HEK293 (cell line): Measurements from ENCODE around the gene KARS1.

Source experiments
- CTCF ChIA-PET: fragments of 350-600 bp; formaldehyde crosslinking; extraction: SDS; loops from one replicate; lab custom pipeline; 2021; ENCODE audit warnings: antibody characterized with exemption; lab: Yijun Ruan, JAX
- POLR2A ChIA-PET: fragments of 300-600 bp; formaldehyde crosslinking; extraction: SDS; loops from one replicate; lab custom pipeline; 2020; ENCODE audit warnings: antibody characterized with exemption, inconsistent platforms; lab: Yijun Ruan, JAX
- H3K27ac ChIP-seq: fragments of 200-500 bp; sonication (Bioruptor generic); 2 replicates; pipeline ENCODE4 v1.5.1; 2014; ENCODE audit warnings: low read depth, low read length, control low read depth, inconsistent platforms; ENCODE audit errors: extremely low read depth
- H3K36me3 ChIP-seq, 2 experiments: fragments of 200-500 bp in 1 of 2; sonication (Bioruptor generic) in 1 of 2; 1 replicate in 1 of 2; 2 replicates in 1 of 2; pipeline ENCODE4 v1.5.1; 2014 to 2017; ENCODE audit warnings: inconsistent platforms in 2 of 2, low read length in 2 of 2; ENCODE audit not compliant: control insufficient read depth in 2 of 2, insufficient read depth in 1 of 2
- H3K4me1 ChIP-seq: fragments of 200-500 bp; sonication (Bioruptor generic); 2 replicates; pipeline ENCODE4 v1.5.1; 2014; ENCODE audit warnings: mild to moderate bottlenecking, low read length, inconsistent platforms; ENCODE audit not compliant: control insufficient read depth, insufficient read depth
- H3K4me3 ChIP-seq: 2 replicates; pipeline ENCODE4 v1.5.1; 2011; ENCODE audit warnings: low read depth, mild to moderate bottlenecking, control low read depth, low read length, moderate library complexity
- H3K9me3 ChIP-seq: fragments of 200-500 bp; sonication (Bioruptor generic); 2 replicates; pipeline ENCODE4 v1.5.1; 2014; ENCODE audit warnings: low read depth, low read length, inconsistent platforms; ENCODE audit not compliant: control insufficient read depth, insufficient read depth
- KLF10 ChIP-seq: fragments of 450-650 bp; IDR thresholded peaks from 2 replicates; pipeline ENCODE4 v1.5.1; 2018; ENCODE audit warnings: missing biosample characterization, mild to moderate bottlenecking, missing genetic modification characterization
- MZF1 ChIP-seq: fragments of 450-650 bp; formaldehyde crosslinking; IDR thresholded peaks from 2 replicates; pipeline ENCODE4 v1.5.1; 2017; ENCODE audit warnings: missing biosample characterization, missing genetic modification characterization, borderline replicate concordance
- WT1 ChIP-seq: fragments of 450-650 bp; formaldehyde crosslinking; IDR thresholded peaks from 2 replicates; pipeline ENCODE4 v1.5.1; 2016; ENCODE audit warnings: missing biosample characterization, missing genetic modification characterization
- ZBTB10 ChIP-seq: fragments of 450-650 bp; formaldehyde crosslinking; IDR thresholded peaks from 2 replicates; pipeline ENCODE4 v1.5.1; 2016; ENCODE audit warnings: missing biosample characterization, missing genetic modification characterization
- ZNF155 ChIP-seq: fragments of 450-650 bp; formaldehyde crosslinking; IDR thresholded peaks from 2 replicates; pipeline ENCODE4 v1.5.1; 2016; ENCODE audit warnings: missing biosample characterization, missing genetic modification characterization
- ZNF596 ChIP-seq: fragments of 450-650 bp; IDR thresholded peaks from 2 replicates; pipeline ENCODE4 v1.5.0; 2018; ENCODE audit warnings: missing biosample characterization, mild to moderate bottlenecking, missing genetic modification characterization, moderate library complexity
- ZNF621 ChIP-seq: fragments of 450-650 bp; formaldehyde crosslinking; IDR thresholded peaks from 2 replicates; pipeline ENCODE4 v1.5.1; 2017; ENCODE audit warnings: missing biosample characterization, missing genetic modification characterization
- ZNF670 ChIP-seq: fragments of 450-650 bp; formaldehyde crosslinking; IDR thresholded peaks from 2 replicates; pipeline ENCODE4 v1.5.1; 2016; ENCODE audit warnings: missing biosample characterization, missing genetic modification characterization, low read depth
- ZNF677 ChIP-seq: fragments of 450-650 bp; IDR thresholded peaks from 2 replicates; pipeline ENCODE4 v1.5.0; 2018; ENCODE audit warnings: missing biosample characterization, mild to moderate bottlenecking, missing genetic modification characterization, moderate library complexity
- ZNF704 ChIP-seq: fragments of 450-650 bp; formaldehyde crosslinking; IDR thresholded peaks from 2 replicates; pipeline ENCODE4 v1.5.1; 2016; ENCODE audit warnings: missing biosample characterization, missing genetic modification characterization
- ZNF843 ChIP-seq: fragments of 450-650 bp; formaldehyde crosslinking; IDR thresholded peaks from 2 replicates; pipeline ENCODE4 v1.5.1; 2016; ENCODE audit warnings: missing biosample characterization, missing genetic modification characterization
- ZSCAN18 ChIP-seq: fragments of 450-650 bp; formaldehyde crosslinking; IDR thresholded peaks from 2 replicates; pipeline ENCODE4 v1.5.1; 2016; ENCODE audit warnings: missing biosample characterization, missing genetic modification characterization
- ZSCAN30 ChIP-seq: fragments of 450-650 bp; IDR thresholded peaks from 2 replicates; pipeline ENCODE4 v1.5.1; 2018; ENCODE audit warnings: missing biosample characterization, mild to moderate bottlenecking, missing genetic modification characterization, moderate library complexity
- ZSCAN5A ChIP-seq: fragments of 450-650 bp; formaldehyde crosslinking; IDR thresholded peaks from 2 replicates; pipeline ENCODE4 v1.5.1; 2016; ENCODE audit warnings: missing biosample characterization, missing genetic modification characterization
- TF ChIP-seq, protein P1 (sequence below): fragments of 450-650 bp; formaldehyde crosslinking; IDR thresholded peaks from 2 replicates; pipeline ENCODE4 v1.5.1; 2016; ENCODE audit warnings: missing biosample characterization, missing genetic modification characterization

Gene KARS1

DNA sequence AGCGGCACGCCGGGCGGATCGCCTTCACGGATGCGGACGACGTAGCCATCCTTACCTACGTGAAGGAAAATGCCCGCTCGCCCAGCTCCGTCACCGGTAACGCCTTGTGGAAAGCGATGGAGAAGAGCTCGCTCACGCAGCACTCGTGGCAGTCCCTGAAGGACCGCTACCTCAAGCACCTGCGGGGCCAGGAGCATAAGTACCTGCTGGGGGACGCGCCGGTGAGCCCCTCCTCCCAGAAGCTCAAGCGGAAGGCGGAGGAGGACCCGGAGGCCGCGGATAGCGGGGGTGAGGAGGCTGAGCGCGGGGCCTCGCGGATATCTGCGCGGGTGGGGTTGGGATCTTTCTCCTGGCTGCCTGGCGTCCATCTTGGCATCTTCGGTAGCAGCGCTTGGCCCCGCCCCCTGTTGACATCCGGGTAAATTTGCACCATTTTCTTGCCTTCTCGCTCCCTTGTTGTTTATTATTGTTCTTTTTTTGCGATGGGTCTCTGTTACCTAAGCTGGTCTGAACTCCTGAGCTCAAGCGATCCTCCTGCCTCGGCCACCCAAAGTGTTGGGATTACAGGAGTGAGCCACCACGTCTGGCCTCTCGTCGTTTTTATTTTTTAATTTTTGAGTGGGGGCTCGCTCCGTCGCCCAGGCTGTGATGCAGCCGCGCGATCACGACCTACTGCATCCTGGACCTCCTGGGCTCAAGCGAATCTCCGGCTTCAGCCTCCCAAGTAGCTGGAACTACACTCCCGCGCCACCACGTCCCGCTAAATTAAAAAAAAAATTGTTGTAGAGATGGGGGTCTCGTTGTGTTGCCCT lies 1.0 kb upstream of the KARS1 start (continued):
- TF ChIP-seq ZSCAN18 (no peak), ZNF596 (tag by site-specific recombination) (no peak), ZNF677 (tag by site-specific recombination) (no peak), ZNF670 (tag by site-specific recombination) (no peak), ZNF621 (no peak), KLF10 (tag by site-specific recombination) (no peak), ZNF155 (no peak)
- TF ChIP-seq, protein P1, sequence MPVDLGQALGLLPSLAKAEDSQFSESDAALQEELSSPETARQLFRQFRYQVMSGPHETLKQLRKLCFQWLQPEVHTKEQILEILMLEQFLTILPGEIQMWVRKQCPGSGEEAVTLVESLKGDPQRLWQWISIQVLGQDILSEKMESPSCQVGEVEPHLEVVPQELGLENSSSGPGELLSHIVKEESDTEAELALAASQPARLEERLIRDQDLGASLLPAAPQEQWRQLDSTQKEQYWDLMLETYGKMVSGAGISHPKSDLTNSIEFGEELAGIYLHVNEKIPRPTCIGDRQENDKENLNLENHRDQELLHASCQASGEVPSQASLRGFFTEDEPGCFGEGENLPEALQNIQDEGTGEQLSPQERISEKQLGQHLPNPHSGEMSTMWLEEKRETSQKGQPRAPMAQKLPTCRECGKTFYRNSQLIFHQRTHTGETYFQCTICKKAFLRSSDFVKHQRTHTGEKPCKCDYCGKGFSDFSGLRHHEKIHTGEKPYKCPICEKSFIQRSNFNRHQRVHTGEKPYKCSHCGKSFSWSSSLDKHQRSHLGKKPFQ (tag by site-specific recombination) = no peak

DNA sequence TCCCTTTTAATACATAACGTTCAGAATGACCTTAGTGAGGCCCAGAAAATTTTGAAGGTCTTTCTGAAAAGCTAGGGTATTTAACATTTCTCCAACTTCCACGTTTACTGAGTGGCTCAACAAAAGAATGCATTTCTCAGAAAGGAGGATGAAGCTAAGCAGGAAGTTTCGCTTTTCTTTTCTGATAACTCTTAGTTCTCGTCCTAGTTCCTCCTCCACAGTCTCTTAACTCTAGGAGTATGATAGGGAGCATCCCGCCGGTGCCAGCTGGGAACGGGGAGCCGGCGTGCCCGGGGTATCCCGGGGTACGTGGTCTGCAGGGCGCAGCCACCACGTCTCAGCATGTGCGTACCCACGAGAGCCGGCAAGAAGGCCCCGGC lies 363 bp downstream of the KARS1 start:
- TF ChIP-seq ZBTB10 = no peak
- 0 out of 2 replicates have a peak, but pooled peaks have one; percentile 31 for TF ChIP-seq ZSCAN30 (tag by site-specific recombination)
- TF ChIP-seq ZNF704 = 0 out of 2 replicates have a peak, but pooled peaks have one; percentile 35
- H3K4me3 ChIP-seq = peak overlapping the region; percentile 88
- H3K9me3 ChIP-seq = no peaks in the 10 kb centered on the region
- H3K36me3 ChIP-seq = peaks cover 14 to 33% of the 10 kb centered on the region in 2 experiments
- CTCF ChIA-PET = interaction anchor here (0.6 to 1.0 kb wide), 2 partner anchors 25 to 124 kb away, joined by 3 to 4 read pairs; no protein-coding TSS in a partner anchor
- POLR2A ChIA-PET = interaction anchor here (0.7 to 2.9 kb wide), 20 partner anchors 8 to 662 kb away, joined by 3 to 30 read pairs (median 4); partner anchors contain the start of genes ADAT1, CFDP1, GABARAPL2 and TMEM170A
- peak overlapping the region; percentile 88; the same call in 1 of the 2 replicates for H3K27ac ChIP-seq
- H3K4me1 ChIP-seq = peaks cover 7% of the 10 kb centered on the region

- no peak overlapping the region for H3K4me3 ChIP-seq
- ChIA-PET CTCF (no interaction called here), POLR2A (no interaction called here)
- no peak for TF ChIP-seq ZSCAN5A (tag by site-specific recombination)
- TF ChIP-seq WT1 = no peak
- TF ChIP-seq MZF1 (tag by site-specific recombination) = no peak
- TF ChIP-seq ZNF843 = no peak
- H3K4me1 ChIP-seq = peaks cover 3% of the 10 kb centered on the region; the same call in 1 of the 2 replicates
- no peak overlapping the region for H3K27ac ChIP-seq
- peaks cover 21 to 58% of the 10 kb centered on the region in 2 experiments for H3K36me3 ChIP-seq
- H3K9me3 ChIP-seq = no peaks in the 10 kb centered on the region
Measured at GRCh38 chr16:75644240-75645012, 3.0 kb downstream of the KARS1 start.
